Erythroblast (primary cell): ENCODE results near the gene KRT9.

Experiments
- GATA1 ChIP-seq: IDR thresholded peaks from 2 replicates; pipeline ENCODE4 v1.6.1; 2011; ENCODE audit warnings: low read depth, mild to moderate bottlenecking, control low read depth, low read length, moderate library complexity
- POLR2A ChIP-seq: IDR thresholded peaks from 2 replicates; pipeline ENCODE4 v1.6.1; 2011; ENCODE audit warnings: mild to moderate bottlenecking, low read length

DNA sequence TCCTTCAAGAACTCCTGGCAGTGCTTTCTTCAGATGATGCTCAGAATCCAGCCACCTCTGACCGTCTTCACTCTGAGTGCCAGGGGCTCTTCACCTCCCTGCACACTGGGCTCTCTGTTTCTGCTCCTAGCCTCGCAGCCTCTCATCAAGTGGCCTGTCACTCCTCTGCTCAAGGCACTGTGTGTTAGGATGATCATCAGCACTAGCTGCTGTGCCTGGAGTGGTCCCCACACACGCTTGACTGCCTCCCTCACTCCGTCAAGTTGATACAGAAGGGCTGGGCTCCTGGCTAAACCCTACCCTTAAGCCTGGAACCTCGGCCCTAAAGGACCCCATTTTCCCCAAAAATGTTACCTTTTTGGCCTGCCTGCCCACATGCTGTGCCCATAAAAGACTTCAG, 15.6 kb downstream of the KRT9 start:
- TF ChIP-seq POLR2A, result no peak
- TF ChIP-seq GATA1, result no peak
